Trophoblast cell (in vitro differentiated cells and primary cell): ENCODE data around the gene COL1A2.

Experiments
- DNase-seq, 2 donors: peaks; one replicate each; pipeline ENCODE4 v3.0.0-alpha.2; 2016
- H2AFZ ChIP-seq: 2 replicates; pipeline ENCODE4 v1.6.1; 2013; ENCODE audit warnings: low read length, moderate library complexity, mild to moderate bottlenecking; ENCODE audit not compliant: insufficient read depth, poor library complexity
- H2AK5ac ChIP-seq: 2 replicates; pipeline ENCODE4 v1.6.1; 2013; ENCODE audit warnings: mild to moderate bottlenecking, low read length
- H2BK120ac ChIP-seq: 2 replicates; pipeline ENCODE4 v1.6.1; 2013; ENCODE audit warnings: low read length, mild to moderate bottlenecking, moderate library complexity; ENCODE audit not compliant: insufficient read depth, poor library complexity
- H2BK12ac ChIP-seq: 2 replicates; pipeline ENCODE4 v1.6.1; 2013; ENCODE audit warnings: mild to moderate bottlenecking, low read length, moderate library complexity
- H2BK5ac ChIP-seq: 2 replicates; pipeline ENCODE4 v1.6.1; 2013; ENCODE audit warnings: low read length, low read depth, moderate library complexity, mild to moderate bottlenecking; ENCODE audit not compliant: poor library complexity
- H3K14ac ChIP-seq: 2 replicates; pipeline ENCODE4 v1.6.1; 2013; ENCODE audit warnings: mild to moderate bottlenecking, low read length
- H3K18ac ChIP-seq: 2 replicates; pipeline ENCODE4 v1.6.1; 2013; ENCODE audit warnings: mild to moderate bottlenecking, low read length
- H3K23ac ChIP-seq: 2 replicates; pipeline ENCODE4 v1.6.1; 2013; ENCODE audit warnings: low read length
- H3K27ac ChIP-seq: 2 replicates; pipeline ENCODE4 v1.5.1; 2013; ENCODE audit warnings: low read depth, mild to moderate bottlenecking, inconsistent platforms, low read length, moderate library complexity
- H3K27me3 ChIP-seq: 2 replicates; pipeline ENCODE4 v1.6.1; 2013; ENCODE audit warnings: inconsistent platforms, mild to moderate bottlenecking, low read length, moderate library complexity; ENCODE audit not compliant: insufficient read depth
- H3K36me3 ChIP-seq, 2 experiments: 1 replicate in 1 of 2; 2 replicates in 1 of 2; pipeline ENCODE4 v1.6.1; 2013; ENCODE audit warnings: low read length in 2 of 2, mild to moderate bottlenecking in 2 of 2, moderate library complexity in 1 of 2; ENCODE audit not compliant: insufficient read depth in 2 of 2, control insufficient read depth in 1 of 2
- H3K4ac ChIP-seq: 2 replicates; pipeline ENCODE4 v1.6.1; 2013; ENCODE audit warnings: low read depth, mild to moderate bottlenecking, low read length, moderate library complexity
- H3K4me1 ChIP-seq, 2 experiments: 1 replicate in 1 of 2; 2 replicates in 1 of 2; pipeline ENCODE4 v1.6.1; 2013; ENCODE audit warnings: low read length in 2 of 2, mild to moderate bottlenecking in 2 of 2, moderate library complexity in 1 of 2; ENCODE audit not compliant: insufficient read depth in 2 of 2, control insufficient read depth in 1 of 2
- H3K4me2 ChIP-seq: 2 replicates; pipeline ENCODE4 v1.6.1; 2013; ENCODE audit warnings: inconsistent platforms, mild to moderate bottlenecking, low read length, moderate library complexity
- H3K4me3 ChIP-seq: 2 replicates; pipeline ENCODE4 v1.5.1; 2013; ENCODE audit warnings: mild to moderate bottlenecking, low read depth, low read length, inconsistent platforms
- H3K79me1 ChIP-seq: one replicate; pipeline ENCODE4 v1.6.1; 2013; ENCODE audit warnings: low read length
- H3K79me2 ChIP-seq: 2 replicates; pipeline ENCODE4 v1.6.1; 2013; ENCODE audit warnings: low read length, mild to moderate bottlenecking; ENCODE audit not compliant: control insufficient read depth, insufficient read depth, poor library complexity
- H3K9ac ChIP-seq: 2 replicates; pipeline ENCODE4 v1.6.1; 2013; ENCODE audit warnings: mild to moderate bottlenecking, low read length
- H3K9me3 ChIP-seq: 2 replicates; pipeline ENCODE4 v1.6.1; 2013; ENCODE audit warnings: low read depth, mild to moderate bottlenecking, control low read depth, inconsistent platforms, low read length; ENCODE audit not compliant: insufficient read depth
- H4K12ac ChIP-seq: 2 replicates; pipeline ENCODE4 v1.6.1; 2013; ENCODE audit warnings: low read depth, mild to moderate bottlenecking, low read length, moderate library complexity
- H4K8ac ChIP-seq: 2 replicates; pipeline ENCODE4 v1.6.1; 2013; ENCODE audit warnings: low read depth, mild to moderate bottlenecking, low read length, moderate library complexity
- H4K91ac ChIP-seq: one replicate; pipeline ENCODE4 v1.6.1; 2013; ENCODE audit warnings: low read depth, mild to moderate bottlenecking, low read length, moderate library complexity
- WGBS: extraction: QIAGEN DNeasy Blood & Tissue Kit; methylation state at CpG from one replicate; pipeline ENCODE4 v1.1.7; 2013; ENCODE audit warnings: missing lambda C conversion rate; ENCODE audit not compliant: insufficient read length, insufficient coverage; ENCODE audit errors: extremely low coverage; 5-methylcytosine and 5-hydroxymethylcytosine counted together

COL1A2 gene

GRCh38 chr7:94458041-94458440, 63.3 kb downstream of the COL1A2 start:
- no peak overlapping the region for H3K23ac ChIP-seq
- H3K14ac ChIP-seq = no peak overlapping the region
- peak; percentile 19 to 83 for DNase-seq
- H3K79me2 ChIP-seq = no peaks in the 10 kb centered on the region
- H2BK12ac ChIP-seq = no peak overlapping the region
- H3K27ac ChIP-seq = no peak overlapping the region
- peak overlapping the region; percentile 38 for H4K8ac ChIP-seq
- H4K12ac ChIP-seq = no peak overlapping the region
- no peak overlapping the region for H3K18ac ChIP-seq
- no peak overlapping the region for H3K4me3 ChIP-seq
- no peak overlapping the region for H2AFZ ChIP-seq
- no peak overlapping the region for H3K4ac ChIP-seq
- no peaks in the 10 kb centered on the region for H3K9me3 ChIP-seq
- H2BK5ac ChIP-seq = no peak overlapping the region
- H3K36me3 ChIP-seq = no peaks in the 10 kb centered on the region
- no peak overlapping the region for H3K4me2 ChIP-seq
- H4K91ac ChIP-seq = no peak overlapping the region
- WGBS = no CpG with 5 or more reads among the region's 4 CpGs
- H3K27me3 ChIP-seq = no peaks in the 10 kb centered on the region
- no peak overlapping the region for H2AK5ac ChIP-seq
- H3K9ac ChIP-seq = no peak overlapping the region
- H3K79me1 ChIP-seq = no peaks in the 10 kb centered on the region
- no peak overlapping the region for H2BK120ac ChIP-seq
- no peaks in the 10 kb centered on the region for H3K4me1 ChIP-seq

GRCh38 chr7:94466516-94466915, 71.8 kb downstream of the COL1A2 start:
- no peak overlapping the region for H3K4me2 ChIP-seq
- WGBS = no CpG with 5 or more reads among the region's 1 CpG
- DNase-seq = no peak
- H3K4ac ChIP-seq = no peak overlapping the region
- H4K91ac ChIP-seq = no peak overlapping the region
- H3K27me3 ChIP-seq = no peaks in the 10 kb centered on the region
- H3K18ac ChIP-seq = no peak overlapping the region
- H3K9ac ChIP-seq = no peak overlapping the region
- H2BK120ac ChIP-seq = no peak overlapping the region
- H3K9me3 ChIP-seq = no peaks in the 10 kb centered on the region
- H3K4me1 ChIP-seq = no peaks in the 10 kb centered on the region
- H2AFZ ChIP-seq = no peak overlapping the region
- H3K36me3 ChIP-seq = no peaks in the 10 kb centered on the region
- no peaks in the 10 kb centered on the region for H3K79me1 ChIP-seq
- no peaks in the 10 kb centered on the region for H3K79me2 ChIP-seq
- H4K8ac ChIP-seq = no peak overlapping the region
- H4K12ac ChIP-seq = no peak overlapping the region
- H3K4me3 ChIP-seq = no peak overlapping the region
- H3K27ac ChIP-seq = no peak overlapping the region
- no peak overlapping the region for H3K23ac ChIP-seq
- no peak overlapping the region for H2BK5ac ChIP-seq
- no peak overlapping the region for H3K14ac ChIP-seq
- no peak overlapping the region for H2AK5ac ChIP-seq
- H2BK12ac ChIP-seq = no peak overlapping the region

- H3K27me3 ChIP-seq = no peaks in the 10 kb centered on the region
- H3K4me3 ChIP-seq = no peak overlapping the region
- H3K4ac ChIP-seq = no peak overlapping the region
- no peak overlapping the region for H2BK5ac ChIP-seq
- H3K4me1 ChIP-seq = no peaks in the 10 kb centered on the region
- H3K23ac ChIP-seq = no peak overlapping the region
- no peak for DNase-seq
- no peak overlapping the region for H2BK12ac ChIP-seq
- no peak overlapping the region for H4K12ac ChIP-seq
- H3K9me3 ChIP-seq = no peaks in the 10 kb centered on the region
- H3K27ac ChIP-seq = no peak overlapping the region
- no peak overlapping the region for H3K9ac ChIP-seq
- H3K79me1 ChIP-seq = no peaks in the 10 kb centered on the region
- no peak overlapping the region for H2AFZ ChIP-seq
- no peak overlapping the region for H2AK5ac ChIP-seq
- H4K8ac ChIP-seq = no peak overlapping the region
- H3K14ac ChIP-seq = no peak overlapping the region
- H4K91ac ChIP-seq = no peak overlapping the region
- no peak overlapping the region for H3K4me2 ChIP-seq
- H3K79me2 ChIP-seq = no peaks in the 10 kb centered on the region
- no peak overlapping the region for H2BK120ac ChIP-seq
- no CpG with 5 or more reads among the region's 2 CpGs for WGBS
- H3K36me3 ChIP-seq = no peaks in the 10 kb centered on the region
- no peak overlapping the region for H3K18ac ChIP-seq
Observed at GRCh38 chr7:94471604-94472003, 76.9 kb downstream of the COL1A2 start.

DNA sequence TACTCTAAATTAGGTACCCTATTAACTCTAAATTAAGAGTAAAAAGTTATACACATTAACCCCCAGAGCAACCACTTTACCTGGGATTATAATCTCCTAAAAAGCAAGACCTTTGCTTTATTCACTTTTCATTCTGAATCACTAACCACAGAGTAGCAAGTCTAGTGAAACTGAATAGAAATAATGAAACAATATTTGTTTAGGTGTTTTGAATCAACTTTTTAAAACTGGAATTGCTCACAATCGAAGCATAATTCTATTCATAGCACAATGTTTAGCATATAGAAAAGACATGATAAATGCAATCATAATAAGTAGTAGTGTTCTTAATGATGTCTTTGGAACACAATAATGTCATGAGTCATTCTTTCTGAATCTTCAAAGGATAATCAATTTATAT, 77.9 kb downstream of the COL1A2 start:
- Histone ChIP-seq H2AK5ac (no peak overlapping the region), H2BK120ac (no peak overlapping the region), H3K14ac (no peak overlapping the region), H3K4ac (no peak overlapping the region), H4K12ac (no peak overlapping the region), H3K79me2 (no peaks in the 10 kb centered on the region), H3K79me1 (no peaks in the 10 kb centered on the region), H4K91ac (no peak overlapping the region), H2AFZ (no peak overlapping the region), H3K18ac (no peak overlapping the region), H3K9me3 (no peaks in the 10 kb centered on the region), H3K4me1 (no peaks in the 10 kb centered on the region), H3K27me3 (no peaks in the 10 kb centered on the region), H3K9ac (no peak overlapping the region), H3K27ac (no peak overlapping the region), H3K36me3 (no peaks in the 10 kb centered on the region), H3K4me2 (no peak overlapping the region), H2BK12ac (no peak overlapping the region), H2BK5ac (no peak overlapping the region), H3K23ac (no peak overlapping the region), H4K8ac (no peak overlapping the region), H3K4me3 (no peak overlapping the region)
- no CpG with 5 or more reads among the region's 1 CpG for WGBS
- no peak for DNase-seq
